HL-60 (cell line): Measurements from ENCODE around the gene ABHD11.

Source experiments
- GABPA ChIP-seq: IDR thresholded peaks from 2 replicates; pipeline ENCODE4 v1.6.1; 2012; ENCODE audit warnings: low read depth
- POLR2AphosphoS5 ChIP-seq: IDR thresholded peaks from 2 replicates; pipeline ENCODE4 v1.6.1; 2012; ENCODE audit warnings: low read depth
- SPI1 ChIP-seq: IDR thresholded peaks from 2 replicates; pipeline ENCODE4 v1.6.1; 2012; ENCODE audit warnings: low read depth, mild to moderate bottlenecking, borderline replicate concordance
- TF ChIP-seq, protein P1 (sequence below): IDR thresholded peaks from one replicate; pipeline ENCODE4 v1.5.1; 2011; ENCODE audit warnings: low read length, control low read depth, inconsistent platforms; ENCODE audit not compliant: insufficient read depth
- TF ChIP-seq, protein P2 (sequence below): IDR thresholded peaks from 2 replicates; pipeline ENCODE4 v1.6.1; 2012; ENCODE audit warnings: low read depth; ENCODE audit not compliant: insufficient replicate concordance

GRCh38 chr7:73739387-73739767 is 775 bp upstream of the ABHD11 start:
- TF ChIP-seq, protein P1, sequence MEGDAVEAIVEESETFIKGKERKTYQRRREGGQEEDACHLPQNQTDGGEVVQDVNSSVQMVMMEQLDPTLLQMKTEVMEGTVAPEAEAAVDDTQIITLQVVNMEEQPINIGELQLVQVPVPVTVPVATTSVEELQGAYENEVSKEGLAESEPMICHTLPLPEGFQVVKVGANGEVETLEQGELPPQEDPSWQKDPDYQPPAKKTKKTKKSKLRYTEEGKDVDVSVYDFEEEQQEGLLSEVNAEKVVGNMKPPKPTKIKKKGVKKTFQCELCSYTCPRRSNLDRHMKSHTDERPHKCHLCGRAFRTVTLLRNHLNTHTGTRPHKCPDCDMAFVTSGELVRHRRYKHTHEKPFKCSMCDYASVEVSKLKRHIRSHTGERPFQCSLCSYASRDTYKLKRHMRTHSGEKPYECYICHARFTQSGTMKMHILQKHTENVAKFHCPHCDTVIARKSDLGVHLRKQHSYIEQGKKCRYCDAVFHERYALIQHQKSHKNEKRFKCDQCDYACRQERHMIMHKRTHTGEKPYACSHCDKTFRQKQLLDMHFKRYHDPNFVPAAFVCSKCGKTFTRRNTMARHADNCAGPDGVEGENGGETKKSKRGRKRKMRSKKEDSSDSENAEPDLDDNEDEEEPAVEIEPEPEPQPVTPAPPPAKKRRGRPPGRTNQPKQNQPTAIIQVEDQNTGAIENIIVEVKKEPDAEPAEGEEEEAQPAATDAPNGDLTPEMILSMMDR = no peak
- TF ChIP-seq, protein P2, sequence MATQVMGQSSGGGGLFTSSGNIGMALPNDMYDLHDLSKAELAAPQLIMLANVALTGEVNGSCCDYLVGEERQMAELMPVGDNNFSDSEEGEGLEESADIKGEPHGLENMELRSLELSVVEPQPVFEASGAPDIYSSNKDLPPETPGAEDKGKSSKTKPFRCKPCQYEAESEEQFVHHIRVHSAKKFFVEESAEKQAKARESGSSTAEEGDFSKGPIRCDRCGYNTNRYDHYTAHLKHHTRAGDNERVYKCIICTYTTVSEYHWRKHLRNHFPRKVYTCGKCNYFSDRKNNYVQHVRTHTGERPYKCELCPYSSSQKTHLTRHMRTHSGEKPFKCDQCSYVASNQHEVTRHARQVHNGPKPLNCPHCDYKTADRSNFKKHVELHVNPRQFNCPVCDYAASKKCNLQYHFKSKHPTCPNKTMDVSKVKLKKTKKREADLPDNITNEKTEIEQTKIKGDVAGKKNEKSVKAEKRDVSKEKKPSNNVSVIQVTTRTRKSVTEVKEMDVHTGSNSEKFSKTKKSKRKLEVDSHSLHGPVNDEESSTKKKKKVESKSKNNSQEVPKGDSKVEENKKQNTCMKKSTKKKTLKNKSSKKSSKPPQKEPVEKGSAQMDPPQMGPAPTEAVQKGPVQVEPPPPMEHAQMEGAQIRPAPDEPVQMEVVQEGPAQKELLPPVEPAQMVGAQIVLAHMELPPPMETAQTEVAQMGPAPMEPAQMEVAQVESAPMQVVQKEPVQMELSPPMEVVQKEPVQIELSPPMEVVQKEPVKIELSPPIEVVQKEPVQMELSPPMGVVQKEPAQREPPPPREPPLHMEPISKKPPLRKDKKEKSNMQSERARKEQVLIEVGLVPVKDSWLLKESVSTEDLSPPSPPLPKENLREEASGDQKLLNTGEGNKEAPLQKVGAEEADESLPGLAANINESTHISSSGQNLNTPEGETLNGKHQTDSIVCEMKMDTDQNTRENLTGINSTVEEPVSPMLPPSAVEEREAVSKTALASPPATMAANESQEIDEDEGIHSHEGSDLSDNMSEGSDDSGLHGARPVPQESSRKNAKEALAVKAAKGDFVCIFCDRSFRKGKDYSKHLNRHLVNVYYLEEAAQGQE = no peak
- no peak for TF ChIP-seq POLR2AphosphoS5
- no peak for TF ChIP-seq GABPA
- no peak for TF ChIP-seq SPI1
